Heart right ventricle (tissue), 16 donors: Measurements from ENCODE around the gene CENPV. TPM values are rescaled to one million over a fixed set of nuclear protein-coding genes. Genes with fewer than 3 reads are reported as not detected.

Source experiments
- ATAC-seq, 8 donors: fragments of 200-7000 bp; cut with Tn5 transposase; one replicate each; pipeline ENCODE4 v1.9.1; 2020; ENCODE audit warnings: mild to moderate bottlenecking in 8 of 8, moderate library complexity in 8 of 8, moderate number of reproducible peaks in 1 of 8
- DNase-seq, 2 donors: peaks; one replicate each; pipeline ENCODE4 v3.0.0-alpha.2; 2020
- H3K27ac ChIP-seq, 10 donors: fragments of 200-600 bp; sonication (generic) in 2 of 10; one replicate each; pipeline versions ENCODE4 v1.5.0 to v1.8.0; 2020 to 2022; ENCODE audit warnings: mild to moderate bottlenecking in 3 of 10
- H3K27me3 ChIP-seq, 7 donors: fragments of 200-600 bp; one replicate each; pipeline ENCODE4 v1.8.0; 2021 to 2022; ENCODE audit warnings: mild to moderate bottlenecking in 2 of 7
- H3K36me3 ChIP-seq, 9 donors: fragments of 200-600 bp; sonication (generic) in 1 of 9; one replicate each; pipeline versions ENCODE4 v1.5.0 to v1.8.0; 2020 to 2022; ENCODE audit warnings: mild to moderate bottlenecking in 2 of 9
- H3K4me1 ChIP-seq, 9 donors: fragments of 200-600 bp; sonication (generic) in 1 of 9; one replicate each; pipeline versions ENCODE4 v1.5.0 to v1.8.0; 2020 to 2022; ENCODE audit warnings: mild to moderate bottlenecking in 4 of 9
- H3K4me3 ChIP-seq, 10 donors: fragments of 200-600 bp; sonication (generic) in 2 of 10; one replicate each; pipeline versions ENCODE4 v1.5.0 to v1.8.0; 2020 to 2022; ENCODE audit warnings: mild to moderate bottlenecking in 7 of 10, moderate library complexity in 2 of 10
- H3K9me3 ChIP-seq, 11 donors: fragments of 200-600 bp in 10 of 11; sonication (generic) in 2 of 11; one replicate each; pipeline versions ENCODE4 v1.5.0 to v1.8.0; 2013 to 2022; ENCODE audit warnings: mild to moderate bottlenecking in 2 of 11, control low read depth in 1 of 11, moderate library complexity in 1 of 11
- WGBS, 2 donors: extraction: QIAGEN DNeasy Blood & Tissue Kit; methylation state at CpG; one replicate each; pipeline ENCODE4 v1.1.7; 2013; ENCODE audit warnings: inconsistent platforms in 1 of 2; 5-methylcytosine and 5-hydroxymethylcytosine counted together
- intact Hi-C, 10 donors: fragments of 100-400 bp; cut with DNase I; formaldehyde crosslinking; loops; one replicate each; pipeline versions ENCODE4 v1.11.1 to v1.14.2; 2022
- polyA plus RNA-seq, 2 donors: library from polyadenylated mRNA; stranded (reverse); fragments of 200-250 nt; gene quantifications; one replicate each; pipeline ENCODE4 v1.2.3, GENCODE V29; 2013
- total RNA-seq, 10 donors: library from RNA; stranded (reverse); fragmentation: NEBNext Ultra II Directional in 3 of 10; extraction: Animal tissue kit (Norgen Biotek cat#: 25700) in 3 of 10; gene quantifications; one replicate each; pipeline versions ENCODE4 v1.2.1 to v1.2.4, GENCODE V29; 2021 to 2023
- TF ChIP-seq, protein P1 (sequence below), 9 donors: fragments of 200-600 bp; sonication (generic) in 2 of 9; IDR thresholded peaks; one replicate each; pipeline versions ENCODE4 v1.5.0 to v1.8.0; 2021 to 2022; ENCODE audit warnings: antibody characterized with exemption in 9 of 9, mild to moderate bottlenecking in 5 of 9, moderate library complexity in 1 of 9
- donor health status: Arrhythmogenic right ventricular cardiomyopathy.
- donor health status: ischemic (EF 13 %, LVEDD 7.1; RV severe dilation, severe dysfunction).
- donor health status: healthy with polysubstance abuse.
- donor health status: DM: no; HTN: yes; CAD: no.
- donor health status: DM: no; HTN: no; CAD: no.
- donor health status: ischemic (EF 25% LVEDD 6.9; RV normal size, moderate dysfunction).
- donor health status: ischemic (EF 25% LVEDD 5.7; RV mildly dilated, moderate dysfunction).
- donor health status: healthy.
- donor health status: DM: yes; HTN: yes; CAD: no.
- donor health status: Ischemic cardiomyopathy.
- donor health status: ischemic (EF 35%, LVEDD 5.7; RV mildly dilated, moderate dysfunction).
- donor health status: nonischemic (EF 11% LVEDD 7.7; RV severe dilation, severe dysfunction).
- donor health status: DM: yes; HTN: yes; CAD: no.
- donor health status: PGD.
- donor health status: ischemic (EF 29% LVEDD 5.4; RV normal size, mild dysfunction).
- donor health status: nonischemic (EF 23%, LVEDD 6.1; RV moderate dilation, normal function).

The CENPV gene
- total and polyA plus RNA-seq, 12 donors: 6.4 to 21.8 (median 11.9) TPM

DNA sequence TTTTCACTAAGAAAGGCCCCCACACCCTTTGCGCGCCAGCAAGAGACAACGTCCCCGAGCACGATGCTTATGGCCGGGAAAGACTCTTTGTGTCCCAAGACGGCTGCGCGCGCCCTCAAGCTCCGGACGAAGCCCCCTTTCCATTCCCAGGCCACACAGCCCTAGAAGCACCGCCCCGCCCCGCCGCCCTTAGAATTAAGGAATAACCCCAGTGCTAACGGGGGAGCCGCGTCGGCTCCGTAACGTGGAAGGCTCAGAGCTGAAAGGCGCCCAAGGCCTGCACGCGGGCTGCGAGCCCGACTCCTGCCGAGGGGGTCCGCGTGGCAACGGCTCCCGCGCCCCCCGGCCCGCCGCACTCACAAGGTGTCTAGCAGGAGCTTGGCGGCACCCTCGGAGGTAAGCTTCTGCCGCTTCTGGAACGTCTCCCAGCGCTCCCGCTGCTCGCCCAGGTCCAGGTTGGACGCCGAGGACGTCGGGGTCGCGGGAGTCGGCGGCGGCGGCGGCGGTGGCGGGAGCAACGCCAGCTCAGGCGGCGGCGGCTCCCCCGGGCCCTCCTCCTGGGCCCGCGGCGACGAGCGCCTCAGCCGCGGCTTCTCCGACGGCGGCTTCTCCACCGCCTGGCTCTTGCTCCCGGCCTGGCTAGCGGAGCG, 477 bp downstream of the CENPV start:
- Histone ChIP-seq H3K4me3 (peak overlapping the region; percentile 32 to 73 (median 66)), H3K4me1 (peaks cover 0 to 18% (median 12%) of the 10 kb centered on the region in 9 donors), H3K9me3 (no peaks in the 10 kb centered on the region), H3K36me3 (peaks cover 0 to 19% (median 4%) of the 10 kb centered on the region in 9 donors), H3K27me3 (peaks cover 0 to 16% (median 10%) of the 10 kb centered on the region in 7 donors), H3K27ac (peak overlapping the region in 2 of 10 donors; percentile 14 to 26)
- intact Hi-C loops: loop anchor here in 1 of 10 donors (2.0 kb wide), 1 partner anchor 66 kb away; no protein-coding TSS in a partner anchor
- TF ChIP-seq, protein P1, sequence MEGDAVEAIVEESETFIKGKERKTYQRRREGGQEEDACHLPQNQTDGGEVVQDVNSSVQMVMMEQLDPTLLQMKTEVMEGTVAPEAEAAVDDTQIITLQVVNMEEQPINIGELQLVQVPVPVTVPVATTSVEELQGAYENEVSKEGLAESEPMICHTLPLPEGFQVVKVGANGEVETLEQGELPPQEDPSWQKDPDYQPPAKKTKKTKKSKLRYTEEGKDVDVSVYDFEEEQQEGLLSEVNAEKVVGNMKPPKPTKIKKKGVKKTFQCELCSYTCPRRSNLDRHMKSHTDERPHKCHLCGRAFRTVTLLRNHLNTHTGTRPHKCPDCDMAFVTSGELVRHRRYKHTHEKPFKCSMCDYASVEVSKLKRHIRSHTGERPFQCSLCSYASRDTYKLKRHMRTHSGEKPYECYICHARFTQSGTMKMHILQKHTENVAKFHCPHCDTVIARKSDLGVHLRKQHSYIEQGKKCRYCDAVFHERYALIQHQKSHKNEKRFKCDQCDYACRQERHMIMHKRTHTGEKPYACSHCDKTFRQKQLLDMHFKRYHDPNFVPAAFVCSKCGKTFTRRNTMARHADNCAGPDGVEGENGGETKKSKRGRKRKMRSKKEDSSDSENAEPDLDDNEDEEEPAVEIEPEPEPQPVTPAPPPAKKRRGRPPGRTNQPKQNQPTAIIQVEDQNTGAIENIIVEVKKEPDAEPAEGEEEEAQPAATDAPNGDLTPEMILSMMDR (IDR thresholded peaks at IDR 0.05): no peak
- peak; percentile 44 to 72 (median 50) for ATAC-seq
- peak in 1 of 2 donors; percentile 25 for DNase-seq
- WGBS, 2 donors: 0 to 1% methylated on average over 47 to 75 of the region's 75 CpGs

DNA sequence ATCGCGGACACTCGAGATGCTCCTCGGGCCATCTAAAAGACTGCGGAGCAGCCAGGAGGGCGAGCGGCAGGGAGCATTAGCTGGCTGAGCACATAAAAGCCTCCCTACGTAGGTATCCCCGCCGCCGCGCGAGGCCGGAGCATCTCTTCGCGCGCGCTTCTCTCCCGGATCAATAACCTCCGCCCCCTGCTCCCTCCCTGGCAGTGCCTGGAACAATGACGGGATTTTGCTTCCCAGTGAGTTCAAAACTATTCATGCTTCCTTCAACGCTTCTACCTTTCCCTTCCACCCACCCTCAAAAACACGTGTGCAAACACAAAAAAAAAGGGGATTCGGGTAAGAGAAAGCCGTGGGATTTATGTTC, 984 bp downstream of the CENPV start:
- H3K9me3 ChIP-seq: no peaks in the 10 kb centered on the region
- TF ChIP-seq, protein P1 (IDR thresholded peaks at IDR 0.05): no peak
- H3K4me3 ChIP-seq: peak overlapping the region; percentile 32 to 73 (median 66)
- intact Hi-C loops: loop anchor here in 1 of 10 donors (2.0 kb wide), 1 partner anchor 65 kb away; no protein-coding TSS in a partner anchor
- DNase-seq (no peak), ATAC-seq (peak in 5 of 8 donors; percentile 5 to 54 (median 26))
- H3K27me3 ChIP-seq: peaks cover 0 to 16% (median 10%) of the 10 kb centered on the region in 7 donors
- peaks cover 0 to 19% (median 4%) of the 10 kb centered on the region in 9 donors for H3K36me3 ChIP-seq
- peak overlapping the region in 1 of 10 donors; percentile 14 for H3K27ac ChIP-seq
- WGBS, 2 donors: 3 to 4% methylated on average over 25 of the region's 25 CpGs
- peaks cover 0 to 18% (median 12%) of the 10 kb centered on the region in 9 donors for H3K4me1 ChIP-seq

DNA sequence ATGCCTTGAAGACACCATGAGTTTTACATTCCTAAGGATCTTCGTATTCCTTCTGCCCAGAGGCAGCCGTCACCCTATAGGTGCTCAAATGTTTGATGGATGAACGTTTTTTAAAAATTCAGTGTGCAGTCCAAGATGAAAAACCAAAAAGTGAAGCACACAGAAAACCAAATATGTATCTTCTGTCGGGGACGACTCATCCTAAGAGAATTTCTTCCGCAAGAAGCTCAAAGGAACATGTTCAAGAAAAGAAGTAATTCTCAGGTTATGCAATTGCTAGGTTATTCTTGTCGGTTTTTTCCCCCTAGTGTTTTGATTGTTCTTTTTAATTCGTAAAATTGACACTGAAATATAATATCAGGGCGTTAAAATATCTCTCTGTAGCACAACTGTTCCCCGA, 1.4 kb downstream of the CENPV start:
- no peak overlapping the region for H3K27ac ChIP-seq
- peaks cover 0 to 18% (median 12%) of the 10 kb centered on the region in 9 donors for H3K4me1 ChIP-seq
- 52 to 53% methylated on average over 10 of the region's 10 CpGs for WGBS, 2 donors
- intact Hi-C loops: loop anchor here in 1 of 10 donors (2.0 kb wide), 1 partner anchor 65 kb away; no protein-coding TSS in a partner anchor
- no peak for ATAC-seq
- no peak for DNase-seq
- peaks cover 0 to 16% (median 10%) of the 10 kb centered on the region in 7 donors for H3K27me3 ChIP-seq
- TF ChIP-seq, protein P1 (IDR thresholded peaks at IDR 0.05): no peak
- peak overlapping the region in 7 of 10 donors; percentile 54 to 73 (median 67) for H3K4me3 ChIP-seq
- no peaks in the 10 kb centered on the region for H3K9me3 ChIP-seq
- peaks cover 0 to 19% (median 4%) of the 10 kb centered on the region in 9 donors for H3K36me3 ChIP-seq

DNA sequence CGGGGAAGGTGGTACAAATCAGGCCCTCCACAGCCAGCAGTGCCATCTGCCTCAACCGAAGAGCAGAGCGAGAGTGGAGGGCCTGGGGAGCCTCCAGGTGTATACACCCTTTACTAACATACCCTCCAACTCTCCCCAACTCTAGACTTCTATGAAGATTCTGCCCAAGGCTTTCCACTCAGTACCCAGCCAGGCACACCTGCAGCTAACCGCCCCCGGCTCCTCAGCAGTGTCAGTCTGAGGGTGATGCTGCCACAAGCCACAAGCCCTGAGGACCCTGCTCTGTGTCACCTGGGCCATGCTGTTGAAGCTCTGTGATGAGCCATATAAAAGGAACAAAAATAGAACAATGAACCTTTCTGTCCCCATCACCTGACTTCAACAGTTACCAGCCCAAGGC, 3.8 kb downstream of the CENPV start:
- DNase-seq: no peak
- TF ChIP-seq, protein P1 (IDR thresholded peaks at IDR 0.05): no peak
- H3K9me3 ChIP-seq: no peaks in the 10 kb centered on the region
- 96 to 97% methylated on average over 5 of the region's 5 CpGs for WGBS, 2 donors
- H3K27ac ChIP-seq: no peak overlapping the region
- peaks cover 0 to 22% (median 4%) of the 10 kb centered on the region in 9 donors for H3K36me3 ChIP-seq
- no peak overlapping the region for H3K4me3 ChIP-seq
- peaks cover 0 to 18% (median 12%) of the 10 kb centered on the region in 9 donors for H3K4me1 ChIP-seq
- H3K27me3 ChIP-seq: peaks cover 0 to 16% (median 10%) of the 10 kb centered on the region in 7 donors
- intact Hi-C loops: no loop called here
- ATAC-seq: no peak
